Pancreas (tissue), 10 donors: ENCODE measurements around the gene AQP12A. TPM values are rescaled to one million over a fixed set of nuclear protein-coding genes. Genes with fewer than 3 reads are reported as not detected.
"Not testable (repeated sequence)": the region's sequence is repeated elsewhere in the genome, so short reads cannot be mapped to it uniquely, and the experiment has no call there.

ENCODE experiments used
- ATAC-seq, 4 donors: fragments of 200-7000 bp; cut with Tn5 transposase; one replicate each; pipeline versions ENCODE4 v1.8.0 to v1.9.1; 2020; ENCODE audit warnings: mild to moderate bottlenecking in 4 of 4, moderate library complexity in 4 of 4
- DNase-seq, 6 donors: peaks; one replicate each; pipeline ENCODE4 v3.0.0-alpha.2; 2020
- FAIRE-seq: peaks from 2 replicates; lab custom pipeline; 2012; peaks lifted over from hg19 to GRCh38; lab: Jason Lieb, UNC
- H3K27ac ChIP-seq, 4 donors: fragments of 200-600 bp; sonication (generic); 1 replicate in 3 of 4; 2 replicates in 1 of 4; pipeline versions ENCODE4 v1.5.0 to v1.8.0; 2020
- H3K27me3 ChIP-seq, 4 donors: fragments of 200-600 bp; one replicate each; pipeline ENCODE4 v1.8.0; 2021
- H3K36me3 ChIP-seq, 3 donors: fragments of 200-600 bp; sonication (generic) in 1 of 3; one replicate each; pipeline versions ENCODE4 v1.5.0 to v1.8.0; 2020 to 2021
- H3K4me1 ChIP-seq, 3 donors: fragments of 200-600 bp; one replicate each; pipeline ENCODE4 v1.8.0; 2021
- H3K4me3 ChIP-seq, 4 donors: fragments of 200-600 bp; sonication (generic) in 2 of 4; one replicate each; pipeline versions ENCODE4 v1.5.0 to v1.8.0; 2020 to 2021
- H3K9me3 ChIP-seq, 4 donors: fragments of 200-600 bp; one replicate each; pipeline ENCODE4 v1.8.0; 2021
- WGBS, 2 donors: extraction: QIAGEN DNeasy Blood & Tissue Kit; methylation state at CpG; one replicate each; pipeline ENCODE4 v1.1.7; 2013; 5-methylcytosine and 5-hydroxymethylcytosine counted together
- intact Hi-C, 3 donors: fragments of 100-400 bp; cut with DNase I; formaldehyde crosslinking; loops; one replicate each; pipeline versions ENCODE4 v1.11.1 to v1.14.2; 2022
- polyA plus RNA-seq, 2 donors: library from polyadenylated mRNA; stranded (reverse); fragments of 200-250 nt; gene quantifications; one replicate each; pipeline ENCODE4 v1.2.3, GENCODE V29; 2013
- total RNA-seq, 6 donors: library from RNA; stranded (reverse); fragmentation: NEBNext Ultra II Directional in 4 of 6; extraction: Animal tissue kit (Norgen Biotek cat#: 25700) in 4 of 6; gene quantifications; one replicate each; pipeline versions ENCODE4 v1.2.1 to v1.2.4, GENCODE V29; 2021 to 2023
- TF ChIP-seq, protein P1 (sequence below), 4 donors: fragments of 200-600 bp; sonication (generic) in 3 of 4; IDR thresholded peaks; one replicate each; pipeline versions ENCODE4 v1.5.0 to v1.8.0; 2021; ENCODE audit warnings: antibody characterized with exemption in 4 of 4
- donor health status: healthy with polysubstance abuse.
- donor health status: DM: no; HTN: no; CAD: no; lungs with moderate emphysema.
- donor health status: DM: no; HTN: no; CAD: no.
- donor health status: control.
- donor health status: control.
- donor health status: Bipolar disorder and iron deficiency.
- donor health status: DM: yes; HTN: yes; CAD: no.
- donor health status: DM: no; HTN: no; CAD: no.
- donor health status: DM: no; HTN: no; CAD: no.
- donor health status: DM: yes; HTN: yes; CAD: no.

AQP12A gene
- total and polyA plus RNA-seq, 8 donors: 46.6 to 744 (median 122) TPM

DNA sequence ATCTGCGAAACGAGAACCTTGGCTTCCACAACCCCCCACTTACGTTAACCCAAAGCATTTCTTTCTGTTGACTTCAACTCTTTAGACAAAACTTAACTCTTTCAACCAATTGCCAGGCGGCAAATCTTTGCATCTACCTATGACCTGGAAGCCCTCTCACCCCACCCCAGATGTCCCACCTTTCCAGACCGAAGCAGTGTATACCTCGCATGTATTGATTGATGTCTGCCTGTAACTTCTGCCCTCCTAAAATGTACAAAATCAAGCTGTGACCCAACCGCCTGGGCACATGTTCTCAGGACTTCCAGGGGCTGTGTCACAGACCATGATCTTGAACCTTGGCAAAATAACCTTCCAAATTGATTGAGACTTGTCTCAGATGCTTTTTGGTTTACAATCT is 21.3 kb upstream of the AQP12A start:
- no peak overlapping the region for H3K27ac ChIP-seq
- DNase-seq (no peak), ATAC-seq (no peak), FAIRE-seq (no peak)
- no peaks in the 10 kb centered on the region for H3K36me3 ChIP-seq
- TF ChIP-seq, protein P1, sequence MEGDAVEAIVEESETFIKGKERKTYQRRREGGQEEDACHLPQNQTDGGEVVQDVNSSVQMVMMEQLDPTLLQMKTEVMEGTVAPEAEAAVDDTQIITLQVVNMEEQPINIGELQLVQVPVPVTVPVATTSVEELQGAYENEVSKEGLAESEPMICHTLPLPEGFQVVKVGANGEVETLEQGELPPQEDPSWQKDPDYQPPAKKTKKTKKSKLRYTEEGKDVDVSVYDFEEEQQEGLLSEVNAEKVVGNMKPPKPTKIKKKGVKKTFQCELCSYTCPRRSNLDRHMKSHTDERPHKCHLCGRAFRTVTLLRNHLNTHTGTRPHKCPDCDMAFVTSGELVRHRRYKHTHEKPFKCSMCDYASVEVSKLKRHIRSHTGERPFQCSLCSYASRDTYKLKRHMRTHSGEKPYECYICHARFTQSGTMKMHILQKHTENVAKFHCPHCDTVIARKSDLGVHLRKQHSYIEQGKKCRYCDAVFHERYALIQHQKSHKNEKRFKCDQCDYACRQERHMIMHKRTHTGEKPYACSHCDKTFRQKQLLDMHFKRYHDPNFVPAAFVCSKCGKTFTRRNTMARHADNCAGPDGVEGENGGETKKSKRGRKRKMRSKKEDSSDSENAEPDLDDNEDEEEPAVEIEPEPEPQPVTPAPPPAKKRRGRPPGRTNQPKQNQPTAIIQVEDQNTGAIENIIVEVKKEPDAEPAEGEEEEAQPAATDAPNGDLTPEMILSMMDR (IDR thresholded peaks at IDR 0.05): no peak
- intact Hi-C loops: no loop called here
- no peak overlapping the region for H3K4me3 ChIP-seq
- no peaks in the 10 kb centered on the region for H3K9me3 ChIP-seq
- H3K27me3 ChIP-seq: peaks cover 0 to 15% (median 3%) of the 10 kb centered on the region in 4 donors
- peaks cover 0 to 3% (median 0%) of the 10 kb centered on the region in 3 donors for H3K4me1 ChIP-seq
- WGBS, 2 donors: 57 to 58% methylated on average over 7 of the region's 7 CpGs

DNA sequence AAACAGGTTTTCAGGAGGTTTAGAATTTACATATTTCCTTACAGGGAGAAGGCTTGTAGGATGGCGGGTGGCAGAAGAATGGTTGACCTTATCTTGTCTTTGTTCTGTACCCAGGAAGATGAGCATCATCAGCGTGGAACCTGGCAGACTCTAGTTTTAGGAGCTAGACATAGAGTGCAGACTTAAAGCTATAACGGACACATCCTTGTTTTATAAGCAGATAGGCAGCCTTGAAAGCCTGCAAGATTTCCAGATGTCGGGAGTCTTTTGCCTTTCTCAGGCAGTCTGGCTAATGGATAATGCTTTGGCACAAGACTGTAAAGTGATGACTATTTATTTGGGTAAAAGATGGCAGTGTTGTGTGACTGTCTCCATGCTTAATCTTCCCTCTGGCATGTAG is 20.7 kb upstream of the AQP12A start:
- Histone ChIP-seq H3K27ac (no peak overlapping the region), H3K9me3 (no peaks in the 10 kb centered on the region), H3K27me3 (peaks cover 0 to 15% (median 3%) of the 10 kb centered on the region in 4 donors), H3K4me3 (no peak overlapping the region), H3K36me3 (no peaks in the 10 kb centered on the region), H3K4me1 (peaks cover 0 to 3% (median 0%) of the 10 kb centered on the region in 3 donors)
- no peak for FAIRE-seq
- ATAC-seq: no peak
- WGBS, 2 donors: 58 to 68% methylated on average over 4 of the region's 4 CpGs
- intact Hi-C loops: no loop called here
- TF ChIP-seq, protein P1 (IDR thresholded peaks at IDR 0.05): no peak
- DNase-seq: no peak

DNA sequence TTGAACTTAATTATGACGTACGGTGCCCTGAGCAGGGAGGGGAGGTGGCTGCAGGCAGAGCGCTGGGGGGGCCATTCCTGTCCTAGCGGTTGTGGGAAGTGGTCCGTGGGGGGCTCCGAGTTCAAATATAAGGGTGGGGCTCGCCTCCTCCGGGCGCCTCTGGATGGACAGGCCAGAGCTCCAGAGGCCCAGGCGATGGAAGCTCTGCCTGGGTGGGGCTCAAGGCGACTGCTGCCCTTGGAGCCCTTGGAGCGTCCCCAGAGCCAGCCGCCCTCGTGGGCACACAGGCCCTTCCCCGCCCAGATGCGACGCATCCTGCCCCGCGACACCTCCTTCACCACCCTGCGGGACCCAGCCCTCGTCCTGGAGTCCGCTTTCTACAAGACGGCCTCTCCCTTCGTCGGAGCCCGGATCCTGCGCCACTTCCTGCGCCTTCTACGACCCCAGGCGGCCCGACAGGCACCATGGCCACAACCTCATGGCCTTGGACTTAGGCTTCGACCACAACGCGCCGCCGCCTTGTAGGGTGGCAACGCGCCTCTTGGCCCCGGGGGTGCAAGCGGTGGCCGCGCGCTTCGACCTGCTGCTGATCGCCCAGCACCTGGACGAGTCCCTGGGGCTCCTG is 19.5 kb upstream of the AQP12A start:
- no peak for FAIRE-seq
- DNase-seq: peak in 1 of 6 donors; percentile 69

DNA sequence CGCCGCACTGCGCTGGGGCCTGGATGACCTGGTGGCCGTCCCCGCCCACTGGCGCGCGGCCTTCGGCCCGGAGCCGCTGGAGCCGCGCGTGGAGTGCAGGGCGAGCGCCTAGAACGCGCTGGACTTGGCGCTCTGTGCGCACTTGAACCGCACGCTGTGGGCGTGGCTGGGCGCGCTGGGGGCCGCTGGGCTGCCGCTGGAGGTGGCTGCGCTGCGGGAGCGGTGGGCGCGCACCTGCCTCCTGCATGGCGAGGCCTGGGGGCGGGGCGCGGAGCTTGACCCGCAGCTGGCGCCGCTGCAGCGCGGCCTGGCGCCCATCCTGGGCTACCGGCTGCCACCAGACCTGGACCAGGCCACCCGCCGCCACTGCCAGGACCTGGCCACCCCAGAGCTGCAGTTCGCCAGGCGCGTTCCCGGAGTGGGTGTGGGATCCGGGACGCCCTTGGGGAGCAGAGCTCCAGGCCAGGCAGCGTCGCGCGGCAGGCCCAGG is 18.9 kb upstream of the AQP12A start:
- FAIRE-seq (no peak), DNase-seq (peak in 4 of 6 donors; percentile 35 to 77 (median 54)), ATAC-seq (peak in 1 of 4 donors; percentile 13)
- no peak overlapping the region for H3K27ac ChIP-seq
- H3K27me3 ChIP-seq: peaks cover 0 to 4% (median 0%) of the 10 kb centered on the region in 4 donors
- no peaks in the 10 kb centered on the region for H3K36me3 ChIP-seq
- intact Hi-C loops: no loop called here
- peaks cover 0 to 3% (median 0%) of the 10 kb centered on the region in 3 donors for H3K4me1 ChIP-seq
- TF ChIP-seq, protein P1 (IDR thresholded peaks at IDR 0.05): no peak
- no peak overlapping the region for H3K4me3 ChIP-seq
- WGBS, 2 donors: 4% methylated on average over 49 to 55 of the region's 55 CpGs
- H3K9me3 ChIP-seq: no peaks in the 10 kb centered on the region

More for the DNA sequence above, 19.5 kb upstream of the AQP12A start:
- Histone ChIP-seq H3K9me3 (no peaks in the 10 kb centered on the region), H3K27ac (no peak overlapping the region), H3K4me3 (no peak overlapping the region), H3K36me3 (no peaks in the 10 kb centered on the region), H3K4me1 (peaks cover 0 to 3% (median 0%) of the 10 kb centered on the region in 3 donors), H3K27me3 (peaks cover 0 to 10% (median 1%) of the 10 kb centered on the region in 4 donors)
- no peak for ATAC-seq
- WGBS, 2 donors: 36 to 39% methylated on average over 46 of the region's 46 CpGs
- intact Hi-C loops: no loop called here
- TF ChIP-seq, protein P1 (IDR thresholded peaks at IDR 0.05): no peak

DNA sequence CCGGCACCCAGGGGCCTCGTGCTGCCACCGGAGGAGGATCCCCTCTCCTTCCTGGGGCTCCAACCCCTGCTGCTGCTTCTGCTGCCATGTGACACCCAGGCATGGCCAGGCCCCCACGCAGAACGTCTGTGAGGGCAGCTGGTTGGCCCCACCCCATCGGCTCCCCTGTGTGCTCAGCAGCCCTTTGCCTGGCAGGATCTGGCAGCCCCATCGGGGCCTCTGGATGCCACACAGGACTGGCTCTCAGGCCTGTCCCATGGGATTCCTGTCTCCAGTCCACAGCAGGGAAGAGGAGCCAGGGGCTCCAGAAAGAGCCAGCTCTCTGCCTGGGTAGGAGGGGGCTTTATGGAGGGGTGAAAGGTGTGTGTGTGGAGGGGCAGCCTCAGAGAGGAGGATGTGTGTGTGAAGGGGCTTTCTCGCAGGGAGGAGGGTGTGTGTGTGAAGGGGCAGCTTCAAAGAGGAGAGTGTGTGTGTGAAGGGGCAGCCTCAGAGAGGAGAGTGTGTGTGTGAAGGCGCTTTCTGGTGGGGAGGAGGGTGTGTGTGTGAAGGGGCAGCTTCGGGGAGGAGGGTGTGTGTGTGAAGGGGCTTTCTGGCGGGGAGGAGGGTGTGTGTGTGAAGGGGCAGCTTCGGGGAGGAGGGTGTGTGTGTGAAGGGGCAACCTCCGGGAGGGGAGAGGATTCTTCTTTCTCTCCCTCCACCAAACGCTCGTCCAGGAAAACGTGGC is 17.0 kb upstream of the AQP12A start:
- H3K4me1 ChIP-seq, FAIRE-seq, H3K27ac ChIP-seq, H3K4me3 ChIP-seq, H3K27me3 ChIP-seq, intact Hi-C loops, H3K9me3 ChIP-seq, H3K36me3 ChIP-seq: not testable (repeated sequence)
- WGBS, 2 donors: 8 to 21% methylated on average over 11 to 13 of the region's 16 CpGs
- DNase-seq: peak in 3 of 6 donors; percentile 40 to 62 (median 44)
- ATAC-seq: peak in 2 of 4 donors; percentile 4 to 18

DNA sequence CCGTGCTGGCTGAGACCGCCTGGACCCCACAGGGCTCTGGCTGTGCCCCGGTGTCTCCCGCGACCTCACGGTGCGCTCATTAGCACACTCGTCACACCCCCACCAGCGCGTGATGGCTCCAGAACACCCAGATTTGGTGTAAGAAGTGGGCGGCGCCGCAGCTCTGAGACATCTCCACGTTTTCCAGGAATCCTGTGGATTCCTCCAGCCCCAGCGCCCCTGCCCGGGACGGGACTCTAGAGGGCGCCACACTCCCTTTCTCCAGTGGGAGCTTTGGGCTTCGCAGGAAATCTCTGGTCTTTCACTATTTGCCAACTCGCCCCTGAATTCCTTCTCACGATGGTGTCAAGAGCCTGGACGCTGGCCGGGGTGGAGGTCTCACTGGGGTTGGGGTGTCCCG is 16.3 kb upstream of the AQP12A start:
- H3K27ac ChIP-seq, DNase-seq, FAIRE-seq, intact Hi-C loops, H3K27me3 ChIP-seq, H3K9me3 ChIP-seq, H3K36me3 ChIP-seq, H3K4me3 ChIP-seq, H3K4me1 ChIP-seq: not testable (repeated sequence)
- ATAC-seq: peak; percentile 80 to 91 (median 84)
- WGBS, 2 donors: no CpG with 5 or more reads among the region's 24 CpGs

DNA sequence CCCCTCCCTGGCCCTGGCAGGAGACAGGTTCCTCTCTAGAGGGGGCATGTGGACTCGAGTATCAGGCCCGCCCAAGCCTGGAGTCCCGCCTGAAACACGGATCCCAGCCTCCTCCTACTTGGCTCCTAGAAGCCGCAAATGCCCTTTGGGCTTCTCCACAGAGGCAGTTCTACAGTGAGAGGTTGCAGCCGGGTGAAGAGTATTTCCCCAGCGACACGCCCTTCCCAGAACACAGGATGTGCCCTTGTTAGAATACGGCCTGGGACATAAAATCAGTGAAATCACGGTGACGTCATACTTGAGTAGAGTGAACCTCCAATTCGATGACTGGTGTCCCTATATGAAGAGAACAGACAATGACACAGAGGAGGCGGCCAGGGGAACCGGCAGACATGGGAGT is 13.6 kb upstream of the AQP12A start:
- ATAC-seq, H3K36me3 ChIP-seq, H3K27ac ChIP-seq, intact Hi-C loops, H3K4me3 ChIP-seq, DNase-seq, FAIRE-seq, H3K4me1 ChIP-seq, H3K9me3 ChIP-seq, H3K27me3 ChIP-seq: not testable (repeated sequence)
- 61 to 72% methylated on average over 3 to 6 of the region's 14 CpGs for WGBS, 2 donors

DNA sequence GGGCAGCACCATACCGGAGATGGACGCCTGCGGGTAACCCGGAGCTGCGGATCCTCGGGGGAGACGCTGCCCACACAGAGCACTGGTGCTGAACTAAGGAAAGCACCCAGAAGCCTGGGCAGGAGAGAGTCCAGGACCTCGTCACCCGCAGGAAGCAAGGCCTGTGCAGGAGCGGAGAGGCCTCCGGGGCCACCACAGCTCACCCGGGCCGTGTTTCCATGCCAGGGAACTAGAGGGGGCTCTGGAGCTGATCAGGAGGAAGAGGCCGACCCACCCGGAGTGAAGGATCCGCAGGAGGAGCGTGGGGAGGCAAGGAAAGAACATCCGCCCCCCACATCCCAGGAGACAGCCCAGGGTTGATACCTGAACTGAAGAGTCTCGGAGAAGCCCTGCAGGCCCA is 12.8 kb upstream of the AQP12A start:
- H3K4me3 ChIP-seq, H3K9me3 ChIP-seq, H3K4me1 ChIP-seq, H3K27ac ChIP-seq, ATAC-seq, DNase-seq, intact Hi-C loops, H3K27me3 ChIP-seq, H3K36me3 ChIP-seq, FAIRE-seq: not testable (repeated sequence)
- WGBS, 2 donors: no CpG with 5 or more reads among the region's 19 CpGs
